Measurements from ENCODE around the gene PLCL1. TPM values are rescaled to one million over a fixed set of nuclear protein-coding genes. Genes with fewer than 3 reads are reported as not detected.

The PLCL1 gene
- total RNA-seq, 3 donors from 2014 or later, result 1.6 to 10.6 (median 2.0) TPM

DNA sequence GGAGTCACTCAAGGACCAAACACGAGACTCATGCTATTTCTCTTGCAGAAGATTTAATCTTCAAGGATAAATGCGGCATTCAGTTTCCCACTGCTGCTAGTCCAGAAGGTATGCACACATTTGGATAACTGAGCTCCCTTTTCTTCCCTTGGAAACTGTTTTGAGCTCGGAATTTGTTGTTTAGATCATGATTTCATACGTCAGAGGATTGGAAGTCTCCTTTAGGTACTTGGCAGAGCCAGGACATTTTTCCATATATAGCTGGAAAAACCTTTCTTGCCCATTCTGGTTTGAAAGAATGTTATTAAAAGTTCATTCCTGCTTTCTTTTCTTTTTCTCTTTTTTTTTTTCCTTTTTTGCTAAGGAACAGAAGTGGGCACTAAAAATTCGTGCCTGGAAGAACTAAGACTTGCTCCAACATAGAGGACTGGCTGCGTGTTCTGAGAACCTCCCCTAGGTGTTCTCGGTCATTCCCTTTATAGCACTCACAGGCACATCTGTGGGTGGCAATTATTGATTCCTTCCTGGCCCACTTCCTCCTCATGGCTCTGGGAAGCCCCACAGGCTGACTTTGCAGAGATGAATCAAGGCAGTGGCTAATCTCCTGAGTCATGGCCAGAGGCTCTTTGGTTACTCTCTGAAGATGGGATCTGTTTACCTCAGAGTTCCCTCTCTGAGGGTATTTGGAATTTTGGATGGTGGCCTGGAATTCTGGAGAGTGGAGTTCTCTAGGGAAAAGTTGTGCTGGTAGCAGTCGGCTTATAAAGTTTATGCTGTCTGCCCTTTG, 104.8 kb downstream of the PLCL1 start:
- no peak for ATAC-seq
- intact Hi-C loops (cut with DNase I, micrococcal nuclease), result no loop called here
- TF ChIP-seq, protein P1, sequence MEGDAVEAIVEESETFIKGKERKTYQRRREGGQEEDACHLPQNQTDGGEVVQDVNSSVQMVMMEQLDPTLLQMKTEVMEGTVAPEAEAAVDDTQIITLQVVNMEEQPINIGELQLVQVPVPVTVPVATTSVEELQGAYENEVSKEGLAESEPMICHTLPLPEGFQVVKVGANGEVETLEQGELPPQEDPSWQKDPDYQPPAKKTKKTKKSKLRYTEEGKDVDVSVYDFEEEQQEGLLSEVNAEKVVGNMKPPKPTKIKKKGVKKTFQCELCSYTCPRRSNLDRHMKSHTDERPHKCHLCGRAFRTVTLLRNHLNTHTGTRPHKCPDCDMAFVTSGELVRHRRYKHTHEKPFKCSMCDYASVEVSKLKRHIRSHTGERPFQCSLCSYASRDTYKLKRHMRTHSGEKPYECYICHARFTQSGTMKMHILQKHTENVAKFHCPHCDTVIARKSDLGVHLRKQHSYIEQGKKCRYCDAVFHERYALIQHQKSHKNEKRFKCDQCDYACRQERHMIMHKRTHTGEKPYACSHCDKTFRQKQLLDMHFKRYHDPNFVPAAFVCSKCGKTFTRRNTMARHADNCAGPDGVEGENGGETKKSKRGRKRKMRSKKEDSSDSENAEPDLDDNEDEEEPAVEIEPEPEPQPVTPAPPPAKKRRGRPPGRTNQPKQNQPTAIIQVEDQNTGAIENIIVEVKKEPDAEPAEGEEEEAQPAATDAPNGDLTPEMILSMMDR (IDR thresholded peaks at IDR 0.05), result no peak

GRCh38 chr2:197911667-197912066, 107.3 kb downstream of the PLCL1 start:
- H3K9me3 ChIP-seq, result no peaks in the 10 kb centered on the region
- H3K36me3 ChIP-seq (ENCODE audit: low read depth), result no peaks in the 10 kb centered on the region
- TF ChIP-seq, protein P1 (IDR thresholded peaks at IDR 0.05), result no peak
- peaks cover 4% of the 10 kb centered on the region for H3K4me1 ChIP-seq (ENCODE audit: low read depth)
- intact Hi-C loops (cut with DNase I, micrococcal nuclease), result no loop called here
- H3K4me3 ChIP-seq, result no peak overlapping the region
- ATAC-seq (no peak), DNase-seq (no peak)

More for the DNA sequence above, 104.8 kb downstream of the PLCL1 start:
- Histone ChIP-seq H3K4me1 (ENCODE audit: low read depth) (peaks cover 4% of the 10 kb centered on the region), H3K36me3 (ENCODE audit: low read depth) (no peaks in the 10 kb centered on the region), H3K4me3 (no peak overlapping the region), H3K9me3 (no peaks in the 10 kb centered on the region)
- no peak for DNase-seq

DNA sequence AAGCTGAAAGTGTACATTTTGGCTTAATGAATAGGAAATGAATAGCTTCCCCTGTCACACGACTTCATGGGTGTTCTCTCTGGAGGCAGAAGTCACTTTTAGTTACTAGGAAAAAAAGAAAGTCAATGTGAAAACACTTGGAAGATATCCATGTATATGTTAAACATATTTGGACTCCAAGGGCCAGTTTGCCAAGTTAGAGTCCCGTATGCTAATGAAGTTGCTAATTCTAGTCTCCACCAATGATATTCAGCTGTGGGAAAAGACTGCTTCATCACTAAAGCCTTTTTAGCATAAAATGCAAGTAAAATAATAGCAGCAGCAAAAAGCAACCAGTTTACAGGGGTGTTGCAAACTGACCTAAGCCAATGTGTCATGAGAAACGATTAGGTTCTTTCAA, 108.7 kb downstream of the PLCL1 start:
- ATAC-seq (no peak), DNase-seq (no peak)
- no peaks in the 10 kb centered on the region for H3K36me3 ChIP-seq (ENCODE audit: low read depth)
- TF ChIP-seq, protein P1 (IDR thresholded peaks at IDR 0.05), result no peak
- no peak overlapping the region for H3K4me3 ChIP-seq
- no peaks in the 10 kb centered on the region for H3K9me3 ChIP-seq
- intact Hi-C loops (cut with DNase I, micrococcal nuclease), result no loop called here
- H3K4me1 ChIP-seq (ENCODE audit: low read depth), result peaks cover 4% of the 10 kb centered on the region

DNA sequence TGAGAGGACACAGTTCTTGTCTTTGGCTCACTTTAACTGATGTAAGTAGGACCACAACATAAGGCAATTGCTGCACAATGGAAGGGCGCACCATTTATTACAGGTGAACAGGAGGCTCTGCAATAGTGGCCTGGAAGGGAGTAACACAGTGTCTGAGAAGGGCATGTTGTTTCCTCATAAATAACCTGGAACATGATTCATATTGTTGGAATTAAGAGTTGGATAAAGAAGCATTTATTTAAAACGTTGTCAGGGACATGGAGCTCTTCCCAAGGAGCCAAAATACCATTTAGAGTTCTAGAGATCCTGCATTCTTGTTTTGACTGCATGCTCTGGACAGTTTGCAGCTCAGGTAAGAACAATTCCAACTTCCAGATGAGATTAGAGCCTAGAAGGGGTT, 110.4 kb downstream of the PLCL1 start:
- Histone ChIP-seq H3K4me1 (ENCODE audit: low read depth) (no peaks in the 10 kb centered on the region), H3K9me3 (no peaks in the 10 kb centered on the region), H3K4me3 (no peak overlapping the region), H3K36me3 (ENCODE audit: low read depth) (no peaks in the 10 kb centered on the region)
- intact Hi-C loops (cut with DNase I, micrococcal nuclease), result no loop called here
- no peak for ATAC-seq
- no peak for DNase-seq
- TF ChIP-seq, protein P1 (IDR thresholded peaks at IDR 0.05), result no peak

- Histone ChIP-seq H3K4me3 (no peak overlapping the region), H3K4me1 (ENCODE audit: low read depth) (no peaks in the 10 kb centered on the region), H3K9me3 (no peaks in the 10 kb centered on the region), H3K36me3 (ENCODE audit: low read depth) (no peaks in the 10 kb centered on the region)
- DNase-seq (no peak), ATAC-seq (no peak)
- intact Hi-C loops (cut with DNase I, micrococcal nuclease), result no loop called here
- TF ChIP-seq, protein P1 (IDR thresholded peaks at IDR 0.05), result no peak
These were observed 111.3 kb downstream of the PLCL1 start for GRCh38 chr2:197915548-197916265.

Measured in mucosa of descending colon (tissue), 3 donors.